LNCAP (cell line): Measurements from ENCODE around the gene PLAGL2.

Experiments
- CTCF ChIP-seq: fragments of 450-650 bp; IDR thresholded peaks from 2 replicates; pipeline ENCODE4 v1.5.1; 2017; ENCODE audit warnings: mild to moderate bottlenecking

PLAGL2 gene

DNA sequence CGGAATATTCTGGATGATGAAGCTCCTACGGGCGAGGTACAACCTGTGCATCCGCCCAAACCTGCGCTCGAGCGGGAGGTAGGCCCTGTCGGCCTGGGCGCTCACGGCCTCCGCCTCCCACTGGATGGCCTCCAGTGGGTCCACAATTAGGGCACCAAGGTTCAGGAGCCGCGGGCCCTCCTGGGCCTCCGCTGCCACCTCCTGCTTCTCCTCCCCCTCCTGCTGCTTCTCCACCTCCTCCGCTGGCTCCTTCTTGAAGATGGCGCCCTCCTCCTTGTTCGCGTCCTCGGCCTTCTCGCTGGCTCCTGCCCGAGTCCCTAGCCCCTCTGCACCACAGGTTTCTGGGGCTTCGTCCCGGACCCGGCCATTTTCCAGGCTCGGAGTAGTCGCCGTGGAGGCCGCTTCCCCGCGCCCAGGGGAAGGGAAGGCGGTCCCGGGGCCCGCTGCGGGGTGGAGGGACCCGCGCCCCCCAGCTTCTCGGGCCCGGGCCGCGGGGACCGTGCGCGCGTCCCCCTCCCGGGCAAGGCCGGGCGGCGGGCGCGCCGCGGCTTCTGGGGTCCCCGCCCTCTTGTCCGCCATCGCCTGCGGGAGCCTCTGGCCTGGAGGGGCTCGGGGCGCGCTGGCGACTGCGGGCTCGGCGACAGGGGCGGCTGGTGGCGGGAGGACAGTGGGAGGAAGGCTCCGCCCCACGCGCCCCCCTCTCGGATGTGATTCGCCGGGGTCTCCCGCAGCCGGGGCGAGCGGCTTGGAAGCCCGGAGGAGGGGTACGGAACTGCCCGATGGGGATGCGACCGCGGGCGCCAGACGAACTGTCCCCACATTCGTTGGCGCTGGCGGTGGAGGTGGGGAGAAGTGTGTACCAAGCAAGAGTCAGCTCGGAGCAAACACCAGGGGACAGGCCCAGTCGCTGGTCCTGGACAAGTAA is 17.6 kb downstream of the PLAGL2 start:
- no peak for TF ChIP-seq CTCF

DNA sequence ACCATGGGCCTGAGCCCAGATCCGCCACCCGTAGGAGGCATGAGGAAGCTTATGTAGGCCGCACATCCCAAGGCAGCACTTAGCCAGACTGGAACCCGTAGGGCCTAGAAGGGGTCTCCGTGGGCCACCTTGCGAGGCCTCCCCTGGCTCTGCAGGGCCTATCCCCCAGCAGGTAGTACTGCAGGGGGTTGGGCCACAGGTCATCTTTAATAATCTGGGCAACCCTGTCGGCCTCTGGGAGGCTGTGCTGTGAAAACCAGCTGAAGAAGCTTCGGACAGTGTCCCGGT is 18.5 kb downstream of the PLAGL2 start:
- no peak for TF ChIP-seq CTCF

DNA sequence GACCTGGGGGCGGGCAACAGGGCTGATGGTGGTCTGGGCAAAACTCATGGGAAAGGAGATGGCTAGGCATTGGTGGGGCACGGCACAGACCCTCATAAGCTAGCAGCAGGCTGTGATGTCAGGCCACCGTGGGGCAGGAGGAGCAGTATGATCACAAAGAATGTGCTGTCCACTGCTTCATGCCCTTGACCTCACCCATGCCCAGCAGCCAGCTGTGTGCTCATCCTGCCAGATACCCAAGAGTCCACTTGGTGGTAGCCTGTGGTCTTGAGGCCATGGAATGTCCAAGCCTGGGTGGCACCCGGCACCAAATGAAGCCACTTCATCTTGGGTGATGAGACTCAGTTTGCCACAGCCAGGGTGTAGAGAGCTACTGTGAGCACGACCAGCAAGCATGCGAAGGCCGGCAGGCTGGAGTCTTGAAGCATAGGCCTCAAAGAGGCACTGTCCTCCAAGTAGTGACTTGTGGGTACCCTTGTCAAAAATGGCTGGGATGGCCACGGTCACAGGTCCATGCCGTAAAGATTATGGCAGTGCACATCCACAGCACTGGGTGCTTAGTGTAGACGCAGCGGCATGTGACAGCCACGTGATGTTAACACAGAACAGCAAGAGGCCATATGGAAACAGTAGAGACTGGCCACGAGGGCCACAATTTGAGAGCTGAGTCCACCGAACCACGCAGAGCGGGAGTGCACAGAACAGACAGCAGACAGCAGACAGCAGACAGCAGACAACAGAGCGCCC is 19.0 kb downstream of the PLAGL2 start:
- no peak for TF ChIP-seq CTCF

DNA sequence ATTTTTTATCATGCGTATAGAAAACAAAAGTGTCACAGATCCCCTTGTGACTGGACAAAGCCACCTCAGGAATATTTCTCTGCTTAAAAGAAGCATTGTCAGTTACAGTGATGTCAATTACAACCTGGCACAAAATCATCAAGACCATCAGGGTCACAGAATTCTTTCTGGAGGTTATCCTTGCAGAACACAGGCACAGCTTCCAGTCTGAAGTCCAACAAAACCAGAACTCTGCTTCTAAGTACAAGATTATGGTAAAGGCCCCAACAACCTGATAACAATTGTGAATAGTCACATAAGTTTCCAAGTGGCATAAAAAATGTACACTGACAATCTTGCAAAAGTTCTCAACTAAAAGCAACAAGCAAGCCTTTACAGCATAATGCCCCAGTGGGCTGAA is 21.0 kb downstream of the PLAGL2 start:
- TF ChIP-seq CTCF, result no peak

- TF ChIP-seq CTCF, result no peak
Observed at GRCh38 chr20:32184961-32185603, 22.5 kb downstream of the PLAGL2 start.

DNA sequence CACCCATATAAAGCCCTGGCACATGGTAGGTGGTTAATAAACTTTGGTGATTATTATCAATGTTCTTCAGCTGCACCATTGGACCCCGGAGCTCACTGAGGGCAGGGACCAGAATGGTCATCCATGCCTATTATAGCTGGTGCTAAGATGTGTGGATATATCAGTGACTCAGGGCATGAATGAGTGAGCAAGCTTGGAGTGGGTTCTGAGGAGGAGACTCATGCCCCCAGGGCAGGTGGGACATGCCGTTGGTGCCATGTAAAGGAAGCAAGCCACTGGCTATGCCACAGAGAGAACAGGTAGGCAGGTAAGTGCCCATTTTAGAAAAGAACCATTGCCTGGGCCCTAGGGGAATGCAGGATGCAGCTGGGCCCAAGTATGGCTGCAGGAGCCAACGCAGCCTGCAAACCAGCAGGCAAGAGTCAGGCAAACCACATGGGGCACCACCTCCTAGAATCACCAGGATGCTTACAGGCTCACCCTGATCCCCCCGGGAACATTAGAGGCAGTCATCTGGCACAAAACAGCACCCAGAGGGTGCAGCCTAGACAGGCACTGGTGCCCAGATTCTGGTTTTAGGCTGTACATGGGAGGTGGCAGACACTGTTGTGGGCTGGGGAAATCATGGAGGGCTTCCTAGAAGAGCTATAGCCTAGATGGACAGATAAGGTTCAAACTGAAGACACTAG is 23.5 kb downstream of the PLAGL2 start:
- TF ChIP-seq CTCF, result no peak

- TF ChIP-seq CTCF, result no peak
Observed at GRCh38 chr20:32181606-32182005, 25.9 kb downstream of the PLAGL2 start.
